ENCODE measurements around the gene GOPC. TPM values are rescaled to one million over a fixed set of nuclear protein-coding genes. Genes with fewer than 3 reads are reported as not detected.

Gene GOPC
- total and polyA plus RNA-seq, 2 of the 4 experiments (the other 2 are of a cell fraction), result 23.4 to 23.8 TPM

DNA sequence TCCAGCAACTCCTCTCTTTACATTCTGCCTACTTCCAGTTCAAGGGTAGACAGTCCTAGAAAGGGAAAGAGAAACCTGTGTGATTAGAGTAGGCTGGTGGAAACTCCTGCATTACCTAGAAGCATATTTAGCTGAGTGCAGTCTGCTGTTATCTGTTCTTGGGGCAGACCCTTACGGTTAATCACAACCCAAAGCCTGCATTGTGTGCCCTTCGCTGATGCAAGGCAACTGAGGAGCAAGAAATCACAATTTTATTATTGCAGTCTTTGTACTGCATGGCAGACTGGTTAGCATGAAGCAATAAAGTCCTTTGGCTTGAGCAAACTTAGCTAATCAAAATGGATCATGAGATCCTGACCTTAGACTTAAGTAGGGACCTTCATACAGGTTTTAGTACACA is 1.5 kb upstream of the GOPC start:
- peak overlapping the region; percentile 35; the same call in 1 of the 2 replicates for H4K5ac ChIP-seq (ENCODE audit: low read depth, low read length)
- H3K18ac ChIP-seq (ENCODE audit: low read depth, low read length), result no peak overlapping the region
- dilution Hi-C loops (cut with HindIII; ENCODE audit: low sequenced_read_pairs, unreplicated experiment) (no loop called here), in situ Hi-C loops (cut with MboI; ENCODE audit: low sequenced_read_pairs) (loop anchor here (5.0 kb wide), 2 partner anchors 157 to 257 kb away; no protein-coding TSS in a partner anchor), intact Hi-C loops (cut with micrococcal nuclease) (loop anchor here (5.0 to 10.0 kb wide), 2 partner anchors 228 to 629 kb away; no protein-coding TSS in a partner anchor)
- no peak overlapping the region for H3K9ac ChIP-seq (ENCODE audit: low read depth, low read length)
- H2BK15ac ChIP-seq (ENCODE audit: low read depth, low read length), result no peak overlapping the region
- no peaks in the 10 kb centered on the region; the same call in 1 of the 2 replicates for H3K9me1 ChIP-seq (ENCODE audit: insufficient read depth, low read length)
- H2BK20ac ChIP-seq (ENCODE audit: low read depth, low read length), result no peak overlapping the region
- DNase-seq (no peak), ATAC-seq (ENCODE audit: low read depth) (no peak)
- H4K8ac ChIP-seq (ENCODE audit: low read depth in 2 of 2, low read length in 2 of 2), result no peak overlapping the region
- no peak overlapping the region for H4K91ac ChIP-seq (ENCODE audit: insufficient read depth, low read depth, low read length)
- no peaks in the 10 kb centered on the region for H3K9me3 ChIP-seq (ENCODE audit: control insufficient read depth, insufficient read depth, low read length)
- peaks cover 0 to 14% of the 10 kb centered on the region in 2 experiments; a peak in 2 of 4 replicates for H3K79me1 ChIP-seq (ENCODE audit: low read depth in 1 of 2, low read length in 2 of 2)
- H3K4me1 ChIP-seq (ENCODE audit: control insufficient read depth, insufficient read depth, low read length), result 0 out of 2 replicates have a peak, but pooled peaks cover 2% of the 10 kb centered on the region
- POLR2A ChIA-PET (ENCODE audit: unreplicated experiment), result no interaction called here
- H3K56ac ChIP-seq (ENCODE audit: extremely low read depth, insufficient read depth, low read length), result no peak overlapping the region
- H2BK120ac ChIP-seq (ENCODE audit: low read depth, low read length), result no peak overlapping the region
- H2BK5ac ChIP-seq (ENCODE audit: low read depth, low read length, poor library complexity, severe bottlenecking), result no peak overlapping the region
- no TSS peak for BruUV-seq (replicated peaks)
- CTCF ChIA-PET, result interaction anchor here (1.7 to 2.3 kb wide), 3 partner anchors 154 to 204 kb away, joined by 6 to 15 read pairs (median 10); no protein-coding TSS in a partner anchor
- no CpG with 5 or more reads among the region's 2 CpGs for WGBS, 2 experiments (ENCODE audit: extremely low coverage in 2 of 2, insufficient read length in 1 of 2)
- no peak overlapping the region for H3K4me2 ChIP-seq (ENCODE audit: low read depth, low read length)
- no peak overlapping the region for H3K27ac ChIP-seq (ENCODE audit: insufficient read depth, low read length)
- H2AFZ ChIP-seq (replicated peaks; ENCODE audit: low read length, poor library complexity), result no peak overlapping the region
- H3K14ac ChIP-seq (replicated peaks; ENCODE audit: low read depth, low read length), result no peak overlapping the region
- H3K4me3 ChIP-seq (ENCODE audit: insufficient read depth, low read depth, low read length), result no peak overlapping the region
- TF ChIP-seq RAD21 (IDR thresholded peaks at IDR 0.05; ENCODE audit: low read length) (no peak), SMC3 (IDR thresholded peaks at IDR 0.05; ENCODE audit: low read depth, low read length) (no peak), FOS (IDR thresholded peaks at IDR 0.05; ENCODE audit: low read depth, low read length) (no peak), POLR2A (IDR thresholded peaks at IDR 0.05; ENCODE audit: low read depth, low read length) (no peak)
- TF ChIP-seq, protein P1, sequence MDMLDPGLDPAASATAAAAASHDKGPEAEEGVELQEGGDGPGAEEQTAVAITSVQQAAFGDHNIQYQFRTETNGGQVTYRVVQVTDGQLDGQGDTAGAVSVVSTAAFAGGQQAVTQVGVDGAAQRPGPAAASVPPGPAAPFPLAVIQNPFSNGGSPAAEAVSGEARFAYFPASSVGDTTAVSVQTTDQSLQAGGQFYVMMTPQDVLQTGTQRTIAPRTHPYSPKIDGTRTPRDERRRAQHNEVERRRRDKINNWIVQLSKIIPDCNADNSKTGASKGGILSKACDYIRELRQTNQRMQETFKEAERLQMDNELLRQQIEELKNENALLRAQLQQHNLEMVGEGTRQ (IDR thresholded peaks at IDR 0.05; ENCODE audit: low read depth, low read length), result no peak
- TF ChIP-seq, protein P2, sequence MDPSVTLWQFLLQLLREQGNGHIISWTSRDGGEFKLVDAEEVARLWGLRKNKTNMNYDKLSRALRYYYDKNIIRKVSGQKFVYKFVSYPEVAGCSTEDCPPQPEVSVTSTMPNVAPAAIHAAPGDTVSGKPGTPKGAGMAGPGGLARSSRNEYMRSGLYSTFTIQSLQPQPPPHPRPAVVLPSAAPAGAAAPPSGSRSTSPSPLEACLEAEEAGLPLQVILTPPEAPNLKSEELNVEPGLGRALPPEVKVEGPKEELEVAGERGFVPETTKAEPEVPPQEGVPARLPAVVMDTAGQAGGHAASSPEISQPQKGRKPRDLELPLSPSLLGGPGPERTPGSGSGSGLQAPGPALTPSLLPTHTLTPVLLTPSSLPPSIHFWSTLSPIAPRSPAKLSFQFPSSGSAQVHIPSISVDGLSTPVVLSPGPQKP (IDR thresholded peaks at IDR 0.05; ENCODE audit: borderline replicate concordance, low read depth, low read length), result no peak
- H3K27me3 ChIP-seq (ENCODE audit: control insufficient read depth, insufficient read depth, low read length), result peaks cover 2% of the 10 kb centered on the region
- no peaks in the 10 kb centered on the region for H3K36me3 ChIP-seq (ENCODE audit: control insufficient read depth, insufficient read depth, low read length)
- H4K20me1 ChIP-seq (ENCODE audit: insufficient read depth, low read length), result peaks cover 10% of the 10 kb centered on the region; the same call in 1 of the 2 replicates
- H2AK5ac ChIP-seq (ENCODE audit: low read depth, low read length), result no peak overlapping the region
- H2AK9ac ChIP-seq (replicated peaks; ENCODE audit: low read depth, low read length, poor library complexity), result peak overlapping the region; percentile 67
- no peak overlapping the region for H3K4ac ChIP-seq (ENCODE audit: low read depth, low read length)
- H3K23ac ChIP-seq (ENCODE audit: low read depth, low read length), result no peak overlapping the region
